Nephron progenitor cell (in vitro differentiated cells): ENCODE measurements around the gene MAL.
"Not testable (repeated sequence)": the region's sequence is repeated elsewhere in the genome, so short reads cannot be mapped to it uniquely, and the experiment has no call there.

Experiments used
- DNase-seq: peaks from one replicate; pipeline ENCODE4 v3.0.0; 2021
- H3K27ac Mint-ChIP-seq: 2 replicates; pipeline ENCODE4 v1.8.0; 2021; ENCODE audit warnings: mild to moderate bottlenecking, moderate library complexity, mixed read lengths
- H3K27me3 Mint-ChIP-seq: 2 replicates; pipeline ENCODE4 v1.8.0; 2021; ENCODE audit warnings: mild to moderate bottlenecking, low read depth, mixed read lengths; ENCODE audit not compliant: poor library complexity
- H3K36me3 Mint-ChIP-seq: 2 replicates; pipeline ENCODE4 v1.8.0; 2021; ENCODE audit warnings: low read depth, mixed read lengths
- H3K4me1 Mint-ChIP-seq: 2 replicates; pipeline ENCODE4 v1.8.0; 2021; ENCODE audit warnings: mixed read lengths
- H3K4me3 Mint-ChIP-seq: 2 replicates; pipeline ENCODE4 v1.8.0; 2021; ENCODE audit warnings: mild to moderate bottlenecking, moderate library complexity, mixed read lengths
- H3K9me3 Mint-ChIP-seq: 2 replicates; pipeline ENCODE4 v1.8.0; 2021; ENCODE audit warnings: mild to moderate bottlenecking, moderate library complexity, mixed read lengths
- CTCF ChIP-seq: fragments of 200-600 bp; sonication (generic); IDR thresholded peaks from 2 replicates; pipeline ENCODE4 v1.5.0; 2021; ENCODE audit warnings: antibody characterized with exemption

Gene MAL

GRCh38 chr2:95034818-95035217 lies 9.3 kb downstream of the MAL start:
- peaks cover 40% of the 10 kb centered on the region for H3K9me3 Mint-ChIP-seq
- no peak for TF ChIP-seq CTCF
- peaks cover 3% of the 10 kb centered on the region for H3K4me1 Mint-ChIP-seq
- peaks cover 12% of the 10 kb centered on the region for H3K36me3 Mint-ChIP-seq
- no peak for DNase-seq
- H3K4me3 Mint-ChIP-seq = no peak overlapping the region
- H3K27ac Mint-ChIP-seq = no peak overlapping the region
- H3K27me3 Mint-ChIP-seq = peaks cover 42% of the 10 kb centered on the region

GRCh38 chr2:95036596-95037383 lies 11.3 kb downstream of the MAL start:
- peaks cover 45% of the 10 kb centered on the region for H3K9me3 Mint-ChIP-seq
- TF ChIP-seq CTCF = no peak
- no peak overlapping the region for H3K4me3 Mint-ChIP-seq
- peak overlapping the region; percentile 91 for H3K27ac Mint-ChIP-seq
- no peak for DNase-seq
- H3K36me3 Mint-ChIP-seq = peaks cover 12% of the 10 kb centered on the region
- no peaks in the 10 kb centered on the region for H3K4me1 Mint-ChIP-seq
- H3K27me3 Mint-ChIP-seq = peaks cover 31% of the 10 kb centered on the region

- H3K4me1 Mint-ChIP-seq = no peaks in the 10 kb centered on the region
- no peak overlapping the region for H3K4me3 Mint-ChIP-seq
- peaks cover 12% of the 10 kb centered on the region for H3K36me3 Mint-ChIP-seq
- no peak for DNase-seq
- peaks cover 29% of the 10 kb centered on the region for H3K27me3 Mint-ChIP-seq
- TF ChIP-seq CTCF = no peak
- peak overlapping the region; percentile 91 for H3K27ac Mint-ChIP-seq
- peaks cover 47% of the 10 kb centered on the region for H3K9me3 Mint-ChIP-seq
Measured at GRCh38 chr2:95037384-95037839, 11.9 kb downstream of the MAL start.

GRCh38 chr2:95037841-95038585 lies 12.5 kb downstream of the MAL start:
- H3K27ac Mint-ChIP-seq = peak overlapping the region; percentile 91
- peaks cover 47% of the 10 kb centered on the region for H3K9me3 Mint-ChIP-seq
- peaks cover 28% of the 10 kb centered on the region for H3K27me3 Mint-ChIP-seq
- not testable (repeated sequence) for H3K4me1 Mint-ChIP-seq, H3K4me3 Mint-ChIP-seq, DNase-seq
- peaks cover 12% of the 10 kb centered on the region for H3K36me3 Mint-ChIP-seq

- no peak for TF ChIP-seq CTCF
- Mint-ChIP-seq H3K27ac (no peak overlapping the region), H3K4me1 (no peaks in the 10 kb centered on the region), H3K4me3 (no peak overlapping the region), H3K27me3 (peaks cover 32% of the 10 kb centered on the region), H3K9me3 (peaks cover 47% of the 10 kb centered on the region), H3K36me3 (peaks cover 12% of the 10 kb centered on the region)
- DNase-seq = no peak
Measured at GRCh38 chr2:95038635-95039298, 13.3 kb downstream of the MAL start.

- Mint-ChIP-seq H3K27me3 (peaks cover 36% of the 10 kb centered on the region), H3K4me3 (no peak overlapping the region), H3K4me1 (no peaks in the 10 kb centered on the region), H3K27ac (no peak overlapping the region), H3K36me3 (peaks cover 12% of the 10 kb centered on the region), H3K9me3 (peaks cover 47% of the 10 kb centered on the region)
- no peak for TF ChIP-seq CTCF
- no peak for DNase-seq
Measured at GRCh38 chr2:95039363-95039762, 13.9 kb downstream of the MAL start.
